Gastroesophageal sphincter (tissue), 4 donors: ENCODE data around the gene EPHA6. TPM values are rescaled to one million over a fixed set of nuclear protein-coding genes. Genes with fewer than 3 reads are reported as not detected.

Source experiments
- ATAC-seq: fragments of 150-250 bp; one replicate; pipeline ENCODE4 v1.9.1; 2016; ENCODE audit warnings: mild to moderate bottlenecking, moderate library complexity
- H3K27ac ChIP-seq, 4 donors: fragments of 200-600 bp; sonication (generic) in 3 of 4; 1 replicate in 3 of 4; 2 replicates in 1 of 4; pipeline ENCODE4 v1.5.1; 2016 to 2019
- H3K27me3 ChIP-seq: fragments of 200-600 bp; sonication (generic); one replicate; pipeline ENCODE4 v1.5.1; 2019
- H3K36me3 ChIP-seq, 2 donors: fragments of 200-600 bp; sonication (generic); one replicate each; pipeline ENCODE4 v1.5.1; 2019; ENCODE audit warnings: control low read depth in 1 of 2
- H3K4me1 ChIP-seq, 3 donors: fragments of 200-600 bp; sonication (generic); 1 replicate in 2 of 3; 2 replicates in 1 of 3; pipeline ENCODE4 v1.5.1; 2016 to 2019; ENCODE audit warnings: control low read depth in 2 of 3
- H3K4me3 ChIP-seq, 2 donors: fragments of 200-600 bp; sonication (generic); one replicate each; pipeline ENCODE4 v1.5.1; 2019; ENCODE audit warnings: mild to moderate bottlenecking in 1 of 2, moderate library complexity in 1 of 2
- H3K9me3 ChIP-seq, 3 donors: fragments of 200-600 bp; sonication (generic); one replicate each; pipeline ENCODE4 v1.5.1; 2017 to 2019; ENCODE audit warnings: control low read depth in 2 of 3
- CTCF ChIP-seq, 4 experiments: fragments of 200-600 bp in 2 of 4; fragments of 450-650 bp in 2 of 4; sonication (generic) in 1 of 4; IDR thresholded peaks; one replicate each; pipeline ENCODE4 v1.5.1; 2017 to 2019; ENCODE audit warnings: antibody characterized with exemption in 4 of 4, mild to moderate bottlenecking in 2 of 4, moderate library complexity in 2 of 4
- EP300 ChIP-seq: sonication (generic); formaldehyde crosslinking; IDR thresholded peaks from one replicate; pipeline ENCODE4 v1.6.1; 2017; ENCODE audit warnings: antibody characterized with exemption, mild to moderate bottlenecking
- POLR2A ChIP-seq, 2 donors: fragments of 450-650 bp; IDR thresholded peaks; one replicate each; pipeline ENCODE4 v1.6.1; 2017; ENCODE audit warnings: antibody characterized with exemption in 2 of 2, mild to moderate bottlenecking in 2 of 2, moderate library complexity in 1 of 2
- POLR2AphosphoS5 ChIP-seq: sonication (generic); formaldehyde crosslinking; IDR thresholded peaks from one replicate; pipeline ENCODE4 v1.6.1; 2017; ENCODE audit warnings: antibody characterized with exemption
- WGBS, 2 donors: methylation state at CpG; one replicate each; pipeline ENCODE4 v1.1.5; 2018; ENCODE audit warnings: low coverage in 1 of 2; 5-methylcytosine and 5-hydroxymethylcytosine counted together
- total RNA-seq, 4 donors: library from RNA; depleted of rRNA; stranded (reverse); fragments of >200 nt; gene quantifications; one replicate each; pipeline ENCODE4 v1.1.0, GENCODE V29; 2016

Gene EPHA6
- total RNA-seq, 4 donors from 2014 or later: 1.6 to 4.2 (median 2.9) TPM

DNA sequence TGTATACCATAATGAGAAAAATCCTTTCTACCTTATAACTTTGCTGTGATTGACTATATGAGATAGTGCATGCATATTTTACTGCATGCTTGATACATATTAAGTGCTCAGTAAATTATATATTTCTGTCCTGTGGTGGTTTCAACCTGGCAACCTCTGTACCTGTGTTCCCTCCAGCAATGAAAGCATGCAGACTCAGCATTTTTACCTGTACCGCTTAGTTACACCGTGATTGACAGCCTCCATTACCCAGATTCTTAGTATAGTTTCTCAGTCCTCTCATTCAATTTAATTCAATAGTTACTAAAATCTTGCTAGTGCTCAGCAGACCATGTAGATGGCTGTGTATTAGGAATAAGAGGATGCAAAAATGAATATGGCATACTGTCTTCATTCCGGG is 386.0 kb downstream of the EPHA6 start:
- Histone ChIP-seq H3K27ac (no peak overlapping the region), H3K9me3 (no peaks in the 10 kb centered on the region), H3K36me3 (no peaks in the 10 kb centered on the region), H3K4me1 (no peaks in the 10 kb centered on the region), H3K27me3 (no peaks in the 10 kb centered on the region), H3K4me3 (no peak overlapping the region)
- WGBS, 2 donors: 83 to 92% methylated on average over 3 of the region's 3 CpGs
- TF ChIP-seq EP300 (no peak), POLR2AphosphoS5 (no peak), POLR2A (IDR thresholded peaks at IDR 0.05) (no peak), CTCF (IDR thresholded peaks at IDR 0.05) (no peak)
- no peak for ATAC-seq

DNA sequence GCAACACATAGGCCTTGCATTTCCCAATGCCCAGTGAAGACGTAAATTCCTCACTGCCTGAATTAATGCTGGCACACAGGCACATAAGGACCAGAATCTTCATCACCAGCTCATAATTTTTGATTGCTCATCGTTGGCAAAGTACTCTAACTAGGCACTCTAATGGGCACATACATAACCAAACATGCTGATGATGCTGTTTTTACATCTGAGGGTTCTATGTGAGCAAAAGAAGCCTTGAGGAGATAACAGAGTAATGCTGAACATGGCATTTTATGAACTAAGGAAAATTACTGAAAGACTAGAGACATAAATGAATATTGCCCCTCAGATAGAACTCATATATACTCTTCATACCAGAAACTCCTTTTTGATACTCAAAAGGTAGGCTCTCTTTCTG is 387.4 kb downstream of the EPHA6 start:
- Histone ChIP-seq H3K9me3 (no peaks in the 10 kb centered on the region), H3K36me3 (no peaks in the 10 kb centered on the region), H3K4me3 (no peak overlapping the region), H3K27ac (no peak overlapping the region), H3K27me3 (no peaks in the 10 kb centered on the region), H3K4me1 (no peaks in the 10 kb centered on the region)
- TF ChIP-seq CTCF (IDR thresholded peaks at IDR 0.05) (no peak), EP300 (no peak), POLR2A (IDR thresholded peaks at IDR 0.05) (no peak), POLR2AphosphoS5 (no peak)
- no peak for ATAC-seq
- 53 to 81% methylated on average over 2 of the region's 2 CpGs for WGBS, 2 donors

DNA sequence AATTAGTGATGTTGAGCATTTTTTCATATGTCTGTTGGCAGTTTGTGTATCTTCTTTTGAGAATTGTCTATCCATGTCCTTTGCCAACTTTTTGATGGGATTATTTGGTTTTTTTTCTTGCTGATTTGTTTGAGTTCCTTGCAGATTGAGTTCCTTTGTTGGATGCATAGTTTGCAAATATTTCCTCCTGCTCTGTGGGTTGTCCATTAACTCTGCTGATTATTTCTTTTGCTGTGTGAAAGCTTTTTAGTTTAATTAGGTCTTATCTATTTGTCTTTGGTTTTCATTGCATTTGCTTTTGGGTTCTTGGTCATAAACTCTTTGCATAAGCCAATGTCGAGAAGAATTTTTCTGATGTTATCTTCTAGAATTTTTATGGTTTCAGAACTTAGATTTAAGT is 414.6 kb downstream of the EPHA6 start:
- WGBS, 2 donors: 86 to 93% methylated on average over 1 of the region's 1 CpG
- TF ChIP-seq CTCF (IDR thresholded peaks at IDR 0.05) (no peak), POLR2A (IDR thresholded peaks at IDR 0.05) (no peak), POLR2AphosphoS5 (no peak), EP300 (no peak)

DNA sequence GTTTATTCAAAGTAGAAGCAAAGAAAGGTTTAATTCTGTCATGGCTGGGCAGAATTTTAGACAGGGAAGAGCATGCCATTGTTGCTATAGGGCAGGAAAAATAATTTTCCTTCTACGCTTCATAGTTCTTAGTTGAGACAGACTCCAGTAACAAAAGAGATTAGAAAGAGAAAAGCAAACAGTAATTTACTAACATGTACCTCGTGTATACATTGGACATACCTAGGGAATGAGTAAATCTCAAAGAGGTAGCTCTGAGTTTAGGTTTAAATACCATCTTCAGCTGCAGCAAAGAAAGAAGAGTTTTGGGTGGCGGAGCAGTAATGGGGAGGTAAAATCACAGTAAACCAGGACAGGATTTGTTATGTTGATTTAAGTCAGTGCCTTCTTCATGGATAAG is 416.1 kb downstream of the EPHA6 start:
- no peak for TF ChIP-seq POLR2AphosphoS5
- no peak for TF ChIP-seq CTCF (IDR thresholded peaks at IDR 0.05)
- TF ChIP-seq EP300: no peak
- TF ChIP-seq POLR2A (IDR thresholded peaks at IDR 0.05): no peak
- H3K9me3 ChIP-seq: no peaks in the 10 kb centered on the region
- H3K4me1 ChIP-seq: peaks cover 0 to 13% (median 4%) of the 10 kb centered on the region in 3 donors
- H3K27ac ChIP-seq: no peak overlapping the region
- no peak for ATAC-seq
- H3K27me3 ChIP-seq: no peaks in the 10 kb centered on the region
- no peaks in the 10 kb centered on the region for H3K36me3 ChIP-seq
- 83 to 92% methylated on average over 3 of the region's 3 CpGs for WGBS, 2 donors
- no peak overlapping the region for H3K4me3 ChIP-seq

More for the DNA sequence above, 414.6 kb downstream of the EPHA6 start:
- Histone ChIP-seq H3K4me1 (peaks cover 0 to 13% (median 4%) of the 10 kb centered on the region in 3 donors), H3K27me3 (no peaks in the 10 kb centered on the region), H3K36me3 (no peaks in the 10 kb centered on the region), H3K4me3 (no peak overlapping the region), H3K9me3 (no peaks in the 10 kb centered on the region), H3K27ac (no peak overlapping the region)
- ATAC-seq: no peak

GRCh38 chr3:97232393-97233034 is 418.1 kb downstream of the EPHA6 start:
- no peak overlapping the region for H3K4me3 ChIP-seq
- 7 to 36% methylated on average over 5 of the region's 5 CpGs for WGBS, 2 donors
- peak; percentile 28 for ATAC-seq
- no peak for TF ChIP-seq EP300
- TF ChIP-seq POLR2AphosphoS5: no peak
- no peak for TF ChIP-seq POLR2A (IDR thresholded peaks at IDR 0.05)
- TF ChIP-seq CTCF (IDR thresholded peaks at IDR 0.05): no peak
- peaks cover 0 to 13% (median 4%) of the 10 kb centered on the region in 3 donors for H3K4me1 ChIP-seq
- H3K27ac ChIP-seq: peak overlapping the region in 2 of 4 donors; percentile 29 to 50
- no peaks in the 10 kb centered on the region for H3K27me3 ChIP-seq
- no peaks in the 10 kb centered on the region for H3K36me3 ChIP-seq
- no peaks in the 10 kb centered on the region for H3K9me3 ChIP-seq
